WTC11 (cell line): ENCODE measurements around the gene SPG11. TPM values are rescaled to one million over a fixed set of nuclear protein-coding genes. Genes with fewer than 3 reads are reported as not detected.

Experiments used
- ATAC-seq: fragments of 200-7000 bp; cut with Tn5 transposase; 2 replicates; pipeline ENCODE4 v1.10.0; 2021; ENCODE audit warnings: mild to moderate bottlenecking, moderate library complexity
- CTCF ChIA-PET: fragments of 300-600 bp; sonication (Branson Sonifier 250); formaldehyde crosslinking; loops from one replicate; lab custom pipeline; 2021; ENCODE audit warnings: antibody characterized with exemption; lab: Charles Lee
- POLR2A ChIA-PET: fragments of 350-600 bp; sonication (Branson Sonifier 250); formaldehyde crosslinking; loops from one replicate; lab custom pipeline; 2021; ENCODE audit warnings: antibody characterized with exemption; lab: Charles Lee
- DNase-seq: peaks from one replicate; pipeline ENCODE4 v3.0.0; 2021; ENCODE audit warnings: low spot score
- H3K27ac Mint-ChIP-seq: 2 replicates; pipeline ENCODE4 v1.8.0; 2021; ENCODE audit warnings: mixed read lengths
- H3K27me3 Mint-ChIP-seq: 2 replicates; pipeline ENCODE4 v1.8.0; 2021; ENCODE audit warnings: low read depth, mild to moderate bottlenecking, moderate library complexity, mixed read lengths
- H3K36me3 Mint-ChIP-seq: 2 replicates; pipeline ENCODE4 v1.8.0; 2021; ENCODE audit warnings: mixed read lengths
- H3K4me1 Mint-ChIP-seq: 2 replicates; pipeline ENCODE4 v1.8.0; 2022; ENCODE audit warnings: mixed read lengths
- H3K4me3 Mint-ChIP-seq: 2 replicates; pipeline ENCODE4 v1.8.0; 2021; ENCODE audit warnings: mild to moderate bottlenecking, moderate library complexity, mixed read lengths
- H3K9me3 Mint-ChIP-seq: 2 replicates; pipeline ENCODE4 v1.8.0; 2021; ENCODE audit warnings: mixed read lengths
- ELF4 ChIP-seq: sonication (generic); formaldehyde crosslinking; IDR thresholded peaks from 2 replicates; pipeline ENCODE4 v1.8.1; 2022; ENCODE audit warnings: low read depth, mild to moderate bottlenecking, moderate library complexity, missing genetic modification reagents
- FOXJ3 ChIP-seq: sonication (generic); formaldehyde crosslinking; IDR thresholded peaks from 2 replicates; pipeline ENCODE4 v1.9.0; 2021; ENCODE audit warnings: missing genetic modification reagents, mild to moderate bottlenecking, borderline replicate concordance
- FOXK1 ChIP-seq: sonication (generic); formaldehyde crosslinking; IDR thresholded peaks from 2 replicates; pipeline ENCODE4 v1.8.0; 2022; ENCODE audit warnings: mild to moderate bottlenecking, moderate library complexity, missing genetic modification reagents
- GTF2I ChIP-seq: fragments of 250-450 bp; sonication (Bioruptor Pico); conservative IDR thresholded peaks from 2 replicates; pipeline ENCODE4 v1.4.0; 2021; ENCODE audit warnings: mild to moderate bottlenecking
- KAT7 ChIP-seq: sonication (generic); formaldehyde crosslinking; IDR thresholded peaks from 2 replicates; pipeline ENCODE4 v1.8.1; 2023; ENCODE audit warnings: missing genetic modification reagents, mild to moderate bottlenecking, borderline replicate concordance
- NFE2L1 ChIP-seq: sonication (generic); formaldehyde crosslinking; IDR thresholded peaks from 2 replicates; pipeline ENCODE4 v1.8.1; 2023; ENCODE audit warnings: missing genetic modification reagents
- PRRX2 ChIP-seq: fragments of 250-450 bp; sonication (Bioruptor Pico); IDR thresholded peaks from 2 replicates; pipeline ENCODE4 v1.8.0; 2021; ENCODE audit warnings: mild to moderate bottlenecking
- TCF7 ChIP-seq: sonication (generic); formaldehyde crosslinking; IDR thresholded peaks from 2 replicates; pipeline ENCODE4 v1.8.0; 2022; ENCODE audit warnings: mild to moderate bottlenecking, low read depth, missing genetic modification reagents, moderate library complexity
- TEAD1 ChIP-seq: sonication (generic); formaldehyde crosslinking; IDR thresholded peaks from 2 replicates; pipeline ENCODE4 v1.8.0; 2022; ENCODE audit warnings: mild to moderate bottlenecking, missing genetic modification reagents
- total RNA-seq: library from RNA; stranded (reverse); gene quantifications from 3 replicates; pipeline ENCODE4 v1.2.3, GENCODE V29; 2021
- TF ChIP-seq, protein P1 (sequence below): fragments of 250-450 bp; sonication (Bioruptor Pico); IDR thresholded peaks from 2 replicates; pipeline ENCODE4 v1.9.0; 2021; ENCODE audit warnings: mild to moderate bottlenecking
- TF ChIP-seq, protein P2 (sequence below): sonication (generic); formaldehyde crosslinking; IDR thresholded peaks from 2 replicates; pipeline ENCODE4 v1.8.0; 2022; ENCODE audit warnings: missing genetic modification reagents
- TF ChIP-seq, protein P3 (sequence below): fragments of 200-600 bp; IDR thresholded peaks from 2 replicates; pipeline ENCODE4 v1.8.0; 2022; ENCODE audit warnings: antibody characterized with exemption
- TF ChIP-seq, protein P4 (sequence below): sonication (generic); formaldehyde crosslinking; IDR thresholded peaks from 2 replicates; pipeline ENCODE4 v1.8.1; 2023; ENCODE audit warnings: mild to moderate bottlenecking, missing genetic modification reagents, borderline replicate concordance
- TF ChIP-seq, protein P5 (sequence below): sonication (generic); formaldehyde crosslinking; conservative IDR thresholded peaks from 2 replicates; pipeline ENCODE4 v1.8.1; 2022; ENCODE audit warnings: mild to moderate bottlenecking, missing genetic modification reagents
- TF ChIP-seq, protein P6 (sequence below): sonication (generic); formaldehyde crosslinking; IDR thresholded peaks from 2 replicates; pipeline ENCODE4 v1.8.0; 2023; ENCODE audit warnings: mild to moderate bottlenecking, missing genetic modification reagents

Gene SPG11
- total RNA-seq, 1 experiment from 2014 or later: 46.4 TPM

DNA sequence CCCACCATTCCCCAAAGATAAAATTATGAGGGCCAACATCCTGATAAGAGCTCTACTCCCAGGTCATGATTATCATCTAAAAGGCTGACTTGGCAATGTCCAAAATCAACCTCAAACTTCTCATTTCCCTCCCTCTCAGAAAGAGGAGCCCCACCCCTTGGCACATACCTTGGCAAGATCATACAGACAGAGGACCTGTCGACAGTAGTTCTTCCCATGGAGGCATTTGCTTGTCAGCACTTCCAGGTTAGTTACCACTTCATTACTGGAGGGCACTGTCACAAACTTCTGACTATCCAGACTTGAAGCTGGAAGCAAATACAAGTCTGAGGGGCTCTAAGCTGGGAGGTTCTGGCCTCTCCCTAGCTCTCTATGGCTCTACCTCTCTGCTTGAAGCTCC lies 88.7 kb downstream of the SPG11 start (continued):
- TF ChIP-seq, protein P1, sequence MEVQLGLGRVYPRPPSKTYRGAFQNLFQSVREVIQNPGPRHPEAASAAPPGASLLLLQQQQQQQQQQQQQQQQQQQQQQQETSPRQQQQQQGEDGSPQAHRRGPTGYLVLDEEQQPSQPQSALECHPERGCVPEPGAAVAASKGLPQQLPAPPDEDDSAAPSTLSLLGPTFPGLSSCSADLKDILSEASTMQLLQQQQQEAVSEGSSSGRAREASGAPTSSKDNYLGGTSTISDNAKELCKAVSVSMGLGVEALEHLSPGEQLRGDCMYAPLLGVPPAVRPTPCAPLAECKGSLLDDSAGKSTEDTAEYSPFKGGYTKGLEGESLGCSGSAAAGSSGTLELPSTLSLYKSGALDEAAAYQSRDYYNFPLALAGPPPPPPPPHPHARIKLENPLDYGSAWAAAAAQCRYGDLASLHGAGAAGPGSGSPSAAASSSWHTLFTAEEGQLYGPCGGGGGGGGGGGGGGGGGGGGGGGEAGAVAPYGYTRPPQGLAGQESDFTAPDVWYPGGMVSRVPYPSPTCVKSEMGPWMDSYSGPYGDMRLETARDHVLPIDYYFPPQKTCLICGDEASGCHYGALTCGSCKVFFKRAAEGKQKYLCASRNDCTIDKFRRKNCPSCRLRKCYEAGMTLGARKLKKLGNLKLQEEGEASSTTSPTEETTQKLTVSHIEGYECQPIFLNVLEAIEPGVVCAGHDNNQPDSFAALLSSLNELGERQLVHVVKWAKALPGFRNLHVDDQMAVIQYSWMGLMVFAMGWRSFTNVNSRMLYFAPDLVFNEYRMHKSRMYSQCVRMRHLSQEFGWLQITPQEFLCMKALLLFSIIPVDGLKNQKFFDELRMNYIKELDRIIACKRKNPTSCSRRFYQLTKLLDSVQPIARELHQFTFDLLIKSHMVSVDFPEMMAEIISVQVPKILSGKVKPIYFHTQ (CRISPR knock-in tag): no peak

DNA sequence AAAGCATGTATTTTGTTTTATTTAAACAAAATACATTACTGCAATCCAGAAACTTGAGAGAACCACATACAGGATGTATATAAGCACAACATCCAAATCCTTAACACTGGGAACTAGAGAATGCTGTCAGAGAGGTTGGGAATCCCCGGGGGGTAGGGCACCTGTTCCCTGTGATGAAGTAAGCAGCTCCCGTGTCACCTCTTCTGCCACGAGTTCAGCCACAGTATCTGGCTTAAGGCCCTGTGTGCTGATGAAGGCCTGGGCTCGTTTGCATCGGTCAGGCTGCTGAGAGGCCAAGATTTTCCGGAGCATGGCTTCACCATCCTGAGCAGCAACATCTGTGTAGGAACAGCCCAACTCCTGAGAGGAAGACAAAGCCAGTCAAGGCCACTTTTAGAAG lies 90.1 kb downstream of the SPG11 start:
- ChIA-PET POLR2A (no interaction called here), CTCF (no interaction called here)
- no peak for ATAC-seq
- H3K4me3 Mint-ChIP-seq: no peak overlapping the region
- no peaks in the 10 kb centered on the region for H3K4me1 Mint-ChIP-seq
- H3K27me3 Mint-ChIP-seq: no peaks in the 10 kb centered on the region
- no peak for DNase-seq
- no peak for TF ChIP-seq GTF2I (CRISPR knock-in tag)
- TF ChIP-seq, protein P2, sequence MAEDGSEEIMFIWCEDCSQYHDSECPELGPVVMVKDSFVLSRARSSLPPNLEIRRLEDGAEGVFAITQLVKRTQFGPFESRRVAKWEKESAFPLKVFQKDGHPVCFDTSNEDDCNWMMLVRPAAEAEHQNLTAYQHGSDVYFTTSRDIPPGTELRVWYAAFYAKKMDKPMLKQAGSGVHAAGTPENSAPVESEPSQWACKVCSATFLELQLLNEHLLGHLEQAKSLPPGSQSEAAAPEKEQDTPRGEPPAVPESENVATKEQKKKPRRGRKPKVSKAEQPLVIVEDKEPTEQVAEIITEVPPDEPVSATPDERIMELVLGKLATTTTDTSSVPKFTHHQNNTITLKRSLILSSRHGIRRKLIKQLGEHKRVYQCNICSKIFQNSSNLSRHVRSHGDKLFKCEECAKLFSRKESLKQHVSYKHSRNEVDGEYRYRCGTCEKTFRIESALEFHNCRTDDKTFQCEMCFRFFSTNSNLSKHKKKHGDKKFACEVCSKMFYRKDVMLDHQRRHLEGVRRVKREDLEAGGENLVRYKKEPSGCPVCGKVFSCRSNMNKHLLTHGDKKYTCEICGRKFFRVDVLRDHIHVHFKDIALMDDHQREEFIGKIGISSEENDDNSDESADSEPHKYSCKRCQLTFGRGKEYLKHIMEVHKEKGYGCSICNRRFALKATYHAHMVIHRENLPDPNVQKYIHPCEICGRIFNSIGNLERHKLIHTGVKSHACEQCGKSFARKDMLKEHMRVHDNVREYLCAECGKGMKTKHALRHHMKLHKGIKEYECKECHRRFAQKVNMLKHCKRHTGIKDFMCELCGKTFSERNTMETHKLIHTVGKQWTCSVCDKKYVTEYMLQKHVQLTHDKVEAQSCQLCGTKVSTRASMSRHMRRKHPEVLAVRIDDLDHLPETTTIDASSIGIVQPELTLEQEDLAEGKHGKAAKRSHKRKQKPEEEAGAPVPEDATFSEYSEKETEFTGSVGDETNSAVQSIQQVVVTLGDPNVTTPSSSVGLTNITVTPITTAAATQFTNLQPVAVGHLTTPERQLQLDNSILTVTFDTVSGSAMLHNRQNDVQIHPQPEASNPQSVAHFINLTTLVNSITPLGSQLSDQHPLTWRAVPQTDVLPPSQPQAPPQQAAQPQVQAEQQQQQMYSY (CRISPR knock-in tag): no peak
- TF ChIP-seq, protein P3, sequence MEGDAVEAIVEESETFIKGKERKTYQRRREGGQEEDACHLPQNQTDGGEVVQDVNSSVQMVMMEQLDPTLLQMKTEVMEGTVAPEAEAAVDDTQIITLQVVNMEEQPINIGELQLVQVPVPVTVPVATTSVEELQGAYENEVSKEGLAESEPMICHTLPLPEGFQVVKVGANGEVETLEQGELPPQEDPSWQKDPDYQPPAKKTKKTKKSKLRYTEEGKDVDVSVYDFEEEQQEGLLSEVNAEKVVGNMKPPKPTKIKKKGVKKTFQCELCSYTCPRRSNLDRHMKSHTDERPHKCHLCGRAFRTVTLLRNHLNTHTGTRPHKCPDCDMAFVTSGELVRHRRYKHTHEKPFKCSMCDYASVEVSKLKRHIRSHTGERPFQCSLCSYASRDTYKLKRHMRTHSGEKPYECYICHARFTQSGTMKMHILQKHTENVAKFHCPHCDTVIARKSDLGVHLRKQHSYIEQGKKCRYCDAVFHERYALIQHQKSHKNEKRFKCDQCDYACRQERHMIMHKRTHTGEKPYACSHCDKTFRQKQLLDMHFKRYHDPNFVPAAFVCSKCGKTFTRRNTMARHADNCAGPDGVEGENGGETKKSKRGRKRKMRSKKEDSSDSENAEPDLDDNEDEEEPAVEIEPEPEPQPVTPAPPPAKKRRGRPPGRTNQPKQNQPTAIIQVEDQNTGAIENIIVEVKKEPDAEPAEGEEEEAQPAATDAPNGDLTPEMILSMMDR: no peak
- TF ChIP-seq, protein P4, sequence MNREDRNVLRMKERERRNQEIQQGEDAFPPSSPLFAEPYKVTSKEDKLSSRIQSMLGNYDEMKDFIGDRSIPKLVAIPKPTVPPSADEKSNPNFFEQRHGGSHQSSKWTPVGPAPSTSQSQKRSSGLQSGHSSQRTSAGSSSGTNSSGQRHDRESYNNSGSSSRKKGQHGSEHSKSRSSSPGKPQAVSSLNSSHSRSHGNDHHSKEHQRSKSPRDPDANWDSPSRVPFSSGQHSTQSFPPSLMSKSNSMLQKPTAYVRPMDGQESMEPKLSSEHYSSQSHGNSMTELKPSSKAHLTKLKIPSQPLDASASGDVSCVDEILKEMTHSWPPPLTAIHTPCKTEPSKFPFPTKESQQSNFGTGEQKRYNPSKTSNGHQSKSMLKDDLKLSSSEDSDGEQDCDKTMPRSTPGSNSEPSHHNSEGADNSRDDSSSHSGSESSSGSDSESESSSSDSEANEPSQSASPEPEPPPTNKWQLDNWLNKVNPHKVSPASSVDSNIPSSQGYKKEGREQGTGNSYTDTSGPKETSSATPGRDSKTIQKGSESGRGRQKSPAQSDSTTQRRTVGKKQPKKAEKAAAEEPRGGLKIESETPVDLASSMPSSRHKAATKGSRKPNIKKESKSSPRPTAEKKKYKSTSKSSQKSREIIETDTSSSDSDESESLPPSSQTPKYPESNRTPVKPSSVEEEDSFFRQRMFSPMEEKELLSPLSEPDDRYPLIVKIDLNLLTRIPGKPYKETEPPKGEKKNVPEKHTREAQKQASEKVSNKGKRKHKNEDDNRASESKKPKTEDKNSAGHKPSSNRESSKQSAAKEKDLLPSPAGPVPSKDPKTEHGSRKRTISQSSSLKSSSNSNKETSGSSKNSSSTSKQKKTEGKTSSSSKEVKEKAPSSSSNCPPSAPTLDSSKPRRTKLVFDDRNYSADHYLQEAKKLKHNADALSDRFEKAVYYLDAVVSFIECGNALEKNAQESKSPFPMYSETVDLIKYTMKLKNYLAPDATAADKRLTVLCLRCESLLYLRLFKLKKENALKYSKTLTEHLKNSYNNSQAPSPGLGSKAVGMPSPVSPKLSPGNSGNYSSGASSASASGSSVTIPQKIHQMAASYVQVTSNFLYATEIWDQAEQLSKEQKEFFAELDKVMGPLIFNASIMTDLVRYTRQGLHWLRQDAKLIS (CRISPR knock-in tag): no peak
- no peak for TF ChIP-seq TCF7
- no peak for TF ChIP-seq NFE2L1 (CRISPR knock-in tag)
- TF ChIP-seq FOXJ3 (CRISPR knock-in tag): no peak
- TF ChIP-seq ELF4 (CRISPR knock-in tag): no peak
- no peak for TF ChIP-seq PRRX2 (CRISPR knock-in tag)
- no peak for TF ChIP-seq KAT7 (CRISPR knock-in tag)
- TF ChIP-seq TEAD1 (CRISPR knock-in tag): no peak
- TF ChIP-seq, all 79 proteins: peak for 0
- Mint-ChIP-seq H3K27ac (no peak overlapping the region), H3K36me3 (peaks cover 30% of the 10 kb centered on the region), H3K9me3 (no peaks in the 10 kb centered on the region)

DNA sequence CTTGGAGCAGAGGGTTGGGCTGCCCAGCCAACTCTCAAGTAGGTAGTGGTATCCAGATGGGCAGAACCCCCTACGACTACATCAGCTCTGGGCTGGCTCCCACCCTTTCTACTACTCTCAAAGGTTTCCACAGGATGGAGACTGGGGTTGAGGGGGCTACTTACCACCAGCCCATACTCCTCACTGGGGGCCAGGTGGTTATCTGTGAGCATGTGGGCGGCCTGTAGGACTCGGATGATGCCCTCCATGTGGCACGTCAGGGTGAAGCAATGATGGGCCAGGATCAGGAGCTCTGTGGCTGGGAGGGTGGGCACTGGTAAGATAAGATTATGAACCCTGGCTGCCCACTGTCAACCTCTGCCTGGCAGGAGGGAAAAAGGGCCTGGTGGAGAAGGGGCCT lies 93.1 kb downstream of the SPG11 start:
- CTCF ChIA-PET: interaction anchor here (0.9 to 1.4 kb wide), 2 partner anchors 24 kb away, joined by 3 to 7 read pairs; no protein-coding TSS in a partner anchor
- Mint-ChIP-seq H3K36me3 (peaks cover 48% of the 10 kb centered on the region), H3K27me3 (no peaks in the 10 kb centered on the region), H3K9me3 (peaks cover 11% of the 10 kb centered on the region), H3K4me3 (no peak overlapping the region), H3K4me1 (no peaks in the 10 kb centered on the region), H3K27ac (no peak overlapping the region)
- POLR2A ChIA-PET: no interaction called here
- no peak for ATAC-seq
- DNase-seq: no peak
- TF ChIP-seq, protein P5, sequence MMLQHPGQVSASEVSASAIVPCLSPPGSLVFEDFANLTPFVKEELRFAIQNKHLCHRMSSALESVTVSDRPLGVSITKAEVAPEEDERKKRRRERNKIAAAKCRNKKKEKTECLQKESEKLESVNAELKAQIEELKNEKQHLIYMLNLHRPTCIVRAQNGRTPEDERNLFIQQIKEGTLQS: no peak
- no peak for TF ChIP-seq FOXK1 (CRISPR knock-in tag)
- TF ChIP-seq, protein P6, sequence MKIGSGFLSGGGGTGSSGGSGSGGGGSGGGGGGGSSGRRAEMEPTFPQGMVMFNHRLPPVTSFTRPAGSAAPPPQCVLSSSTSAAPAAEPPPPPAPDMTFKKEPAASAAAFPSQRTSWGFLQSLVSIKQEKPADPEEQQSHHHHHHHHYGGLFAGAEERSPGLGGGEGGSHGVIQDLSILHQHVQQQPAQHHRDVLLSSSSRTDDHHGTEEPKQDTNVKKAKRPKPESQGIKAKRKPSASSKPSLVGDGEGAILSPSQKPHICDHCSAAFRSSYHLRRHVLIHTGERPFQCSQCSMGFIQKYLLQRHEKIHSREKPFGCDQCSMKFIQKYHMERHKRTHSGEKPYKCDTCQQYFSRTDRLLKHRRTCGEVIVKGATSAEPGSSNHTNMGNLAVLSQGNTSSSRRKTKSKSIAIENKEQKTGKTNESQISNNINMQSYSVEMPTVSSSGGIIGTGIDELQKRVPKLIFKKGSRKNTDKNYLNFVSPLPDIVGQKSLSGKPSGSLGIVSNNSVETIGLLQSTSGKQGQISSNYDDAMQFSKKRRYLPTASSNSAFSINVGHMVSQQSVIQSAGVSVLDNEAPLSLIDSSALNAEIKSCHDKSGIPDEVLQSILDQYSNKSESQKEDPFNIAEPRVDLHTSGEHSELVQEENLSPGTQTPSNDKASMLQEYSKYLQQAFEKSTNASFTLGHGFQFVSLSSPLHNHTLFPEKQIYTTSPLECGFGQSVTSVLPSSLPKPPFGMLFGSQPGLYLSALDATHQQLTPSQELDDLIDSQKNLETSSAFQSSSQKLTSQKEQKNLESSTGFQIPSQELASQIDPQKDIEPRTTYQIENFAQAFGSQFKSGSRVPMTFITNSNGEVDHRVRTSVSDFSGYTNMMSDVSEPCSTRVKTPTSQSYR: no peak
